GM19025 (cell line): ENCODE results near the gene P4HB.
A peak's percentile ranks its signal among the peaks of the same experiment; 100 is the strongest.

Experiments
- ATAC-seq: cut with Tn5 transposase; IDR thresholded peaks from one replicate; pipeline ENCODE4 v1.9.1; 2021; ENCODE audit warnings: mild to moderate bottlenecking, low read depth, moderate library complexity; ENCODE audit not compliant: unreplicated experiment

P4HB gene

DNA sequence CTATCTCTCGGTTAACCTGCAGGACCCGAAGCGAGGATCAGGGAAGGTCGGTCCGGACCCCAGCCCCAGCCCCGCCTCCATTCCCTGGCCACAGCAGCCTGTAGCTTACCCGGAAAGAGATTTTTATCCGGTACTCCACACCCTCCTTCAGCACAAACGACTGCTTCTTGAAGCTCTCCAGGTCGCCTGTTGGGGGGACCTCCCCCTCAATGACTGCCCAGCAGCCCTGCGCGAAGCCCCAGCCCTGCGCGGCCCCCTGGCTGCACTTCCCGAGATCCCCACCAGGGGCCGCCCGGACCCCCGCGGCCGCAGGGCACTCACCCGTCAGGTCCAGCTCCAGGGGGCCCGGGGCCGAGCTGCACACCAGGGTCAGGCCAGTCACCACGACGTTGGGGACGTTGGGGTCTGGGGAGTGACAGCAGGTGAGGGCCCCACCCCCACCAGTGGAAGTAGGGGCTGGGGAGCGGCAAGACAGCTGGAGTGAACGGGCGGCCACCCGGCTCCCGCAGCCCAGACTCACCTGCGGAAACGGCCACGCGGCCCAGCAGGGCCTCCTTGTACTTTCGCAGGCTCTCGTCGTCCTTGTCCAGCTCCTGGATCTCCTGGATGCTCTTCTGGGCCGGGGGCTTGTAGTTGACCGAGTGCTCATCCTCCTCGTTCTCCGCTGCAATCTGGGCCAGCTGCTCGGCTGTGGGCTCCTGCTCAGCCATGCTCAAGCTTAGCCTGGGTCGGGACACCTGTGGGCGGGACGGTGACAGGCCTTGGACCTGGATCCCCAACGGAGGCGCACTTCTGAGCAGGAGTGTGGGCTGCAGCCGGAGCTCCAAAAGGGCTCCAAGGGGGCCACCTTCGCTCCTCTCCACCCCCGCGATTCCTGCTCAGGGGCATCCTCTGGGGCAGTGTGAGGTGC lies 9.1 kb upstream of the P4HB start:
- ATAC-seq, result no peak

DNA sequence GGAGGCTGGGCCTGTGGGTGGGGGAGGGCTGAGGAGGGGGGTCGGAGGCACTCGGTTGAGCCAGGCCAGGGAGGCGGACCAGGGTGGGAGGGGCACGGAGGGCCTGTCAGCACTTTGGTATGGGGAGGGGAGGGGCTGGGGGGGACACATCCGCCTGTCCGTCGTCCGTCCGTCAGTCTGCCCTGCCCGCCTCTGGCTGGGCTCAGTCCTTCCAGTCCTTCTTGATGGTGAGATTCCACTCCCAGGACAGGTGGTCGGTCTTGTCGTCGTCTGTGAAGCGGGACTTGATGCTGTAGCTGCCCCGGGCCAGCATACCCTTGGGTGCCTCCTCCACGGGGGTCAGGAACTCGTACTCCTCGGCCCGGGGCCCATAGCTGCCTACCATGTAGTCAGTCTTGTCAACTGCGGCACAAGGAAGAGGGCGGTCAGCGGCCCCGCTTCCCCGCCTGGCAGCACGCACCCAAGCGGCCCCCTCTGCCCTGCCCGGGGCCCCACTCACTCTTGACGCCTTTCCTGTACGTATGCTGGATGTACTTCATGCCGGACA lies 8.4 kb upstream of the P4HB start:
- no peak for ATAC-seq

DNA sequence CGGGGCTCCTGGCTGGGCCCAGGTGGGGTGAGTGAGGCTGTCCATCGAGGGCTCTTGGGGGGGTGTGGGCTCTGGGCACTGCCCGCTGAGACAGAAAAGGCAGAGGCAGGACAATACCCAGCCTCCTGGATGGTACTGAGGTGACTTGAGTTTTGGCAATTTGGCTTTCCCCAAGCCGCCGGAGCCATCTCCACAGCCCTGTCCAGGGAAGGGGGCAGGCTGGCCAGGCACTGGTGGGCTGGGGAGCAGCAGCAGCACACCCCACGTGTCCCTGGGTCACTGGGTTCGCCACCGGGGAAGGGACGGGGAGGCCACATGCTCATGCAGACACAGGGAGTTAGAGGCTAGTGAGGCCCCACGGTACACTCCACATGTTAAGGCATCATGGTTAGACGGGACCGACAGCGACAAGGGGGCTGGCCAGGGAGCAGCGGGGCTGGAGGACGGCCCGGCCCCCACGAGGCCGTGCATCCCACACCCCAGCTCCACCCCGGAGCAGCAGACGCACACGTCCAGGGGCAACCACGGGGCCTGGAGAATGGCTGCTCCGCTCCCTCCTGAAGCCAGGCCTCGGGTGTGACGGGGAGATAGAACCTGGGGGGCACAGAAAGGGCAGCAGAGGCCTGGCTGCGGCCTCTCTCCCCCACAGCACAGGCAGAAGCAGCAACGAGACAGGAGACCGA lies 7.8 kb upstream of the P4HB start:
- ATAC-seq, result no peak

DNA sequence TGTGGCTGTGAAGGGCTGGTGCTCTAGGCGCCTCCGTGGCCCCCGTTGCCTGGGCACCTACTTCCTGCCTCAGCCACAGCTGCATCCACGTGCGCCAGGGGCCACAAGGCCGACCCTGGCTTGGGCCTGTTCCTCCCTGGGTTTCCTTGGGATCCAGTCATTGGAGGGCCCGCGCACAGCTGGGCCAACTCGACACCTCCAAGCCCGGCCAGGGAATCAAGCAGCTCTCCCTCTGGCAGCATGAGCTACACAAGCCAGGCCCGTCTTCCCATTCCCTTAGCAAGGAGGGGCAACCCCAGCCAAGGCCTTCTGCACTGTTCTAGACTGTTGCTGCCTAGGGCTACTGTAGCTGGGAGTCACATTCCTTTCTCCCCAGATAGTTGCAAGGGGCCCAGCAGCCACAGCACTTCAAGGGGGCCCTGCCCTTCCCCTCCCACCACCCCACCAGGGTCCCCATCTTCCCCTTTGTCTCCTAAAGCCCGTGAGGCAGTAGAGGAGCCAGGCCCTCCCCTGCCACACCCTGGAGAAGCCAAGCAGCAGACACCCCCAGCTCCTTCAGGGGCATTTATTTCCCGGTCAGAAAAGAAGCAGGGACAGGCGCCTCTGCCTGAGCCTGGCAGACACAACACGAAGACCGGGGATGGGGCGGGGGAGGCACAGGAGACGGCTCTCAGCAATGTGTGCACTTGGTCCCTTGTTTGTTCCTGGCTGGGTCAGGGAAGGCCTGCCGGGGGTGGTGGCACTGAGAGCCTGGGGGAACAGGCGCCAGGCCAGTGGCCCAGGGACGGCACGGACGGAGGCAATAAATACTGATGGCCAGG lies 7.0 kb upstream of the P4HB start:
- no peak for ATAC-seq

DNA sequence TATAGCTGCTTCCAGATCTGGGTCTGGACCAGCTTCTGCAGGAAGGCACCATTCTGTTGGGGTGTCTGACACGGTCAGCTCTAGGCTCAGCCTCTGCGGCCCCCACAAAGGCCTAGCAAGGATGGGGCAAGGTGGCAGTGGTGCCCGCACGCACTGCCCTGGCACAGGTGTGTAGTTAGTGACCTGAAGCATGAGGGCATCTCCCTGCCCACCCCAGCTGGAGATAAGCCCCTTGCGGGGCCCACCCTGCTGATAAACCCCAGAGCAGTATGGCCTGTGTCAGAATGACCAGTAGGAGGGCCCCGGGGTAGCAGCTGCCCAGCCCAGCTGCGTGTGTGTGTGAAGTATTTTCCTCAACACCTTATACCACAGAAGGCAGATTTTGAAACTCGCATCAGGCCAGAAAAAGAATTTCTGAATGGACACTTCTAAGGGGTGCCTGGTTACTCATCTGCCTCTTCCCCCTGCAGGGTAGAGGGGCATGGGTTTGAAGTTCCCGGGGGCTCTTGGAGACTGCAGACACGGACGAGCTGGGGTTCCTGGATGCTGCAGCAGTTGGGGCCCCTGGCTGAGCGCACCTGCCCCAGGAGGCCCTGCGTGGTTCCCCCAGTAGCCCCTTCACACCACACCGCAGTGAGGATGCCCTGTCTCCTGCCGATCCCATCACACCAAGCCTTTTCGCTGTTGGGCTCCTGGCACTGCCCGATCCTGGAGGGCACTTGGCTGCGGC lies 6.3 kb upstream of the P4HB start:
- no peak for ATAC-seq

DNA sequence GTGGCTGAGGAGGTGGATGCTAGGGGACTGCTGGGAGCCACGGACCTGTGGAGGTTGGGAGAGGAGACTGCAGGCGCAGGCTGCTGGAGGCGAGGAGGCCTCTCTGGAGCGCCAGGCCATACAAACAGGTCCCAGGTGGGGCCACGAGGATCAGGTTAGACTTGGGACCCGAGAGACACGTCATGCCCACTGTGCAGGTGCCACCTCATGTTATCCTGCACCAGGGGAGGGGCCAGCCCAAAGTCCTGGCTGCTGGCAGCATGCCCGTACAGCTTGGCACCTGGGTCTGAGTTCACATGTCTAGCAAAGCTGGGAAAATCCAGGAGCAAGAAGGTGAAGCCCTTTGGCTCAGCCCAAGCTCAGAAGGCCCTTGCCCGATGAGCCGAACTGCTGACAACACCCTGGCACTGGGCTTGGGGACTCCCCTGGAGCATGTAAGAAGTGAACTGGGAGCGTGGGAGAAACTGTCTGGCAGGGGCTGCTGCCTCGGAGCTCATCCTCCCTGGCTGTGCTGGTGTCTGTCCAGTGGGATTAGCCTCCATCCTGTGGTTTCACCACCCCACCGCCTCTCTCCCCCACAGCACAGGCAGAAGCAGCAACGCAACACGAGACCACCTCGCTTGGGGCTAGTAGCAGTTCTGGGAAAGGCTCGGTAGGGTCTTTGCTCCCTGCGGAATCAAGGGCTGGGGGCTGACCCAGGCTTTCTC lies 5.6 kb upstream of the P4HB start:
- no peak for ATAC-seq

DNA sequence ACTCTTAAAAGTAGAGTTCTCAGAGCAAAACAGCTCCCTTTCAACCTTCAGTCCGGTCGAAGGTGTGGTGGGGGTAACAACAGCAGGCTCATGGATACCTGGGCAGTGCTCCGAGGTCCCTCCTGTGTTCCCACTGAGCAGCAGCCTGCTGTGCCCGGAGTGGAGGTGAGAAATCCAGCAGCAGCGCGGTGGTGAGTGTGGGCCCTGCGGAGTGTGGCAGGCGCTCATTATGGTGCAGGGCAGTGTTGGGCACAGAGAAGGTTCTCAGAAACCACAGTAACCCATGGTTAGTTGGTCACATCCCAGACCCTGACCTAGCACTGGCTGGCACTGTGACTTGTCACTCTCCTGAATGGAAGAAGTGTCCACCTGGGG lies 5.0 kb upstream of the P4HB start:
- ATAC-seq, result no peak

DNA sequence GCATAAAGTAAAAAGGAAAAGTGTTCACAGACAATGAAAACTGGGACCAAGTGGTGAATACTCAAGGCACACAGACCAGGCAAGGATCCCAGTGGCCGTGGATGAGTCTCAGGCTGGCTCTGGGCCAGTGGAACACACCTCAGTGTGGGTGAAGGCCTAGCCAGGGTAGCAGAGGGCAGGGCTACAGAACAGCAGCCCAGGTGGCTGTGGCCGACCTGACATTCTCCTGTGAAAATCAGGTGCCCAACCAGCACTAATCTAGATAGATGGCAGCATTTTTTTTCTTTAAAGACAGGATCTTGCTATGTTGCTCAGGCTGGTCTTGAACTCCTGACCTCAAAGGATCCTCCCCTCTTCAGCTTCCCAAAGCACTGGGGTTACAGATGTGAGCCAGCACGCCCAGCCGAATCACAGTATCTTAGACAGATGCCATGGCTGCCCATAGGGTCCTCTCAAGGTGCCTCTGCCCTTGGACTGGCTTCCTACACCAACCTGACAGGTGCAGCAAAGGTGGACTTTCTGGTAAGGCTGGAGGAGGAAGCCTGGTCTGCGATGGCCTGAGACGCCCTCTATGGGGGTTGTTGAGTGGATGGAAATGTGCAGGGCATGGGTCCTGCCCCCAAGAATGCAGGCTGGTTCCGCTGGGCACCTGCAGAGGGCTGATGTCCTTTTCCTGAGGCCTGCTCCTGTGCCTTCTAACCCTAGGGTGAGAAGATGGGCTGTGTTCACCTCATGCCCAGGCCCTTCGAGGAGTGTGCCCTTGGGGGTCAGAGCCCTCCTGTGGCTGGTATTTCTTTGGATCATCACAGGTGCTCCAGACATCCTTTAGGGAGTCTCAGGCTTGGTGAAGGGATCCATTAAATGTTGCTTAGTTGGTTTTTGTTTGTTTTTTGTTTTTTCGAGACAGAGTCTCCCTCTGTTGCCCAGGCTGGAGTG lies 3.8 kb upstream of the P4HB start:
- ATAC-seq, result no peak

DNA sequence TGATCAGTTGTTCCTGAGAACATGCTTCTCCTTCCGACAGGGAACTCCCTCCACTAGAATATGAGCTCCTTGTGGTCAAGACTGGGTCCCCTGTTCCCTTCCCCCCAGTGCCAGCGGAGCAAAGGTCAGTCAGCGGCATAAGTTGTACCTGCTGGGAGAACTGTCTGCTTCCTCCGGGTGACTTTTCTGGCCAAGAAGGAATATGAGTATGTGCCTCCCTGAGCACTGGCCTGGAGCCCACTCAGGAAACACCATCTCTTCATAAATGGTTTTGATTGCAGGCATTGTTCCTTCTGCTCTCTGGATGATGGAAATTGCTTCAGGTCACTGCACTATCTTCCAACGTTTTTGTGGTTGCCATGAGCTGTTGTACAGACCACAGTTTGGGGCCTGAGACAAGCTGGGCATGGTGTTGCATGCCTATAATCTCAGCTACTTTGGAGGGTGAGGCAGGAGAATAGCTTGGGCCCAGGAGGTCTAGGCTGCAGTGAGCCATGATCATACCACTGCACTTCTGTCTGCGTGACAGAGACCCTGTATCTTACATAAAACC lies 2.9 kb upstream of the P4HB start:
- no peak for ATAC-seq

DNA sequence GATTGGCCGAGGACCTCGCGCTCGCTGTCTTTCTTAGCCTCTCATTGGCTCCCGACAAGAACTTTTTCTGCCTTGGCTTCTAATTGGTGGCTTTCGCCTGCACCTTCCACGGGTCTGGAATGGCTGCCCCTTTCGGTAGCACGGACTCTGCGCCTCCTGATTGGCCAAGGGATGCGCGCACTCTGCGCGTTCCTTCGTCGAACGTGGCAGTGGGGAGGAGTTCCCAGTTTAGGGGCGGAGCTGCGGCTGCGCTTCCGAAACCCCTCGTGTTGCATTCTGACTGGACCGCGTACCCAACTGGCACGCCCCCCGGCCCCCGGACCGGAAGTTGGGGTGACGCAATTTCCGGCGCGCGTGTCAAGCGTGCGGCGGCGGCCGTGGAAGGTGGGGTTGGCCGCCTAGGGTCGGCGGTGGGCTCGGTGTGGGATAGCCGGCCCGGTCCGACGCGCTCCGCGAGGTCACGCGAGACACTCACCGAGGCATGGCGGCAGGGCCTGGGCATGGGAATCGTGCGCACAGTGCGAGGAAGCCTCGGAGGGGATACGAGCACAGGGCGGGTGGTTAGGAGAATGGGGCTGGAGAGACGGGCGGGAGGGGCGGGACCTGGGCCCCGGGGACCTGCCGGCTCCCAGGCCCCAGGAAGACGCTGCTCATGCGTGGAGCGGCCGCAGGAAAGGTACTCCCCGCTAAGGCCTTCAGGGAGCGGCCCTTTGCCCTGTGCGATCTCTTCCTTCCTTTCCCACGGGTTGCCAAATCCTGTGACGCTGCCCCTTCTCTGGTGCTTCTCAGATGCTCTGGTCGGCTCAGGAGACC lies 627 bp upstream of the P4HB start:
- peak; percentile 77 for ATAC-seq

DNA sequence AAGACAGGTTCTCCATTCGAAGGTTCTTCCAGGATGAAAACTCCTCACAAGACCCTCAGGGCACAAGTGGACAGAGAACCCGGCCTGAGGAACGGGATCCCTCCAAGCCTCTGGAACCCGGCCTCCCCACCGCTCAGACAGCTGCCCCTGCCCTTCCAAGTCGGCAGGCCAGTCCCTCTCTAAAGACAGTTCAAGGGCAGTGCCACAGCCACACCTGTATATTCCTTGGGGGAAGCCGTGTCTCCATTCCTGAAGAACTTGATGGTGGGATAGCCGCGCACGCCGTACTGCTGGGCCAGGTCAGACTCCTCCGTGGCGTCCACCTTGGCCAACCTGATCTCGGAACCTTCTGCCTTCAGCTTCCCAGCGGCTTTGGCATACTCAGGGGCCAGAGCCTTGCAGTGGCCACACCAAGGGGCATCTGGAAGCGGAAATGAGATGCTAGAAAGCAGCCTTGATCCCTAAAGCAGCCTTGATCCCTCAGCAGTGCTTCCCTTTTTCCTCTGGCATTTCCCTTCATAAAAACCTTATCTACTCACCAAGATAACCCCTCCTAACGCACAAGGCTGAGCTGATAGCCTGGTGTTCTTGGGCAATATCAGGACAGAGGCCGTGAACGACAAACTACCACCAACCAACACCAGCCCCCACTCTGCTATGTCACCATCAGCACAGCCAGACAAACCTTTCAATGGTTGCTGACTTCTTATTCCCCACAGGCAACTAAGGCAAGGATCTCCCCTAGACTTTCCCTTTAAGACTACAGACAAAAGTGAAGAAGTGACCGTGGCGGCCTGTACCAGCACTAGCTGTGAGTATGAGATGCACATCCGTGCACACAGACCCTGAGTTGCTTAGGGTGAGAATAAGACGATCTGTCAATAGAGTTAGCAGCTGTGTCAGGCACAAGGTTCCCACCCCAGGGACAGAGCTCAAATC lies 1.1 kb downstream of the P4HB start:
- ATAC-seq, result no peak

DNA sequence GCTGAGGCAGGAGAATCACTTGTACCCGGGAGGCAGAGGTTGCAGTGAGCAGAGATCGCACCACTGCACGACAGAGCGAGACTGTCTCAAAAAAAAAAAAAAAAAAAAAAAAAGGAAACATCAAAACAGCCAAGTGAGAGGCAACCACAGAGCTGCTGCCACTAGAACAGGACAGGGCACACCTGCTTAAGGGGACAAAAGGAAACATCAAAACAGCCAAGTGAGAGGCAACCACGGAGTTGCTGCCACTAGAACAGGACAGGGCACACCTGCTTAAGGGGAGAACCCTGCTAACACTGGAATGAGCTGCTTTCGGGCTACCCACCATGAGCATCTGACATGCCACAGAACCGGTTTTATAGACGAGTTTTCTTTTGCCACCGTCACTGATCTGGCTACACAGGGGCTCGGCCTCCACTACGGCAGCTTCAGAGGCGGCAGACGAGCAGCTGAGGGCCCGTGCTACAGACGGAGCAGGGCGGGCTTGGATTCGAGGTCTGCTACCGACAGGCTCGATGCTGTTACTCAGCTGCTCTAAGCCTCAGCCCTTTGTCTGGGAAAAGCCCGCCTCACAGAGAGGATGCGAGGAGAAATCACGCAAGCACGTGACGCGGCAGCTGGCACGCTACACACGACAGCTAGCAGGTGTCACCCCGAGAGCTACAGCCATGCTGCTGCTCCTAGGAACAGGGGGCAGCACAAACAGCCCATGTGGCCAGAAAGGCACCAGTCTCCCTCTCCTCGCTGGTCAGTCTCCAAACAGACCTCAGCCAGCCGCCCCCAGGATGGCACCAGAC lies 2.0 kb downstream of the P4HB start:
- ATAC-seq, result no peak

DNA sequence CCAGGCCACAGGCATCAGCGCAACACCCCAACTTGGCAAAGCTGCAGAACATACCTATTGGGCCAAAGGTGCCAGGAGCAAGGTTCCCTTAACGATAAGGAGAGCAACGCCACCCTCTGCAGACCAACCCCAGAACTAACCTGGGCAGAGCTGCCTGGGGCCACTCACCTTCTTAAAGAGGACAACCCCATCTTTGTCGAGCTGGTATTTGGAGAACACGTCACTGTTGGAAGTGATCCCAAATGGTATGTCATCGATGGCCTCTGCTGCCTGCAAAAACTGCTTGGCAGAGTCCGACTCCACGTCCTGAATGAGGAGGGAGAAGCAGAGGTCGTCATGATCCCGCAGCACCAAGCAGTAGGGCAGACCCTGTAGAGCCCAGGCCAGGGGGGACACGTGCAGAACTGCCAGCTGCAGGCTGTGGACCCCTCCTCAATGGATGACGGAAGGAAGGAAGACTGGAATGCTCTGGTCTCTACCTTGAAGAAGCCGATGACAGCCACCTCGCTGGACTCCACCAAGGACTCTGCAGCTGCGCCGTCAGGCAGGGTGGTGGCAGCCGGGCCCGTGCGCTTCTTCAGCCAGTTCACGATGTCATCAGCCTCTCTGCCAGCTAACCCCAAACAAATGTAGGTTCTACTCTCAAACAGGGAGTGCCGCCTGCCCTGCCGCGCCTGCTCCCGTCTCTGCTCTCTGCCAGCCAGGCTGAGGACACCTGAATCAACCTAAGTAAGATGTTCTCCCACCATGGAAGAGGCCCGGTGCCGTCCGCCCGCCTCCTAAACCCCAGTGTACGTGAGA lies 5.2 kb downstream of the P4HB start:
- ATAC-seq, result no peak

DNA sequence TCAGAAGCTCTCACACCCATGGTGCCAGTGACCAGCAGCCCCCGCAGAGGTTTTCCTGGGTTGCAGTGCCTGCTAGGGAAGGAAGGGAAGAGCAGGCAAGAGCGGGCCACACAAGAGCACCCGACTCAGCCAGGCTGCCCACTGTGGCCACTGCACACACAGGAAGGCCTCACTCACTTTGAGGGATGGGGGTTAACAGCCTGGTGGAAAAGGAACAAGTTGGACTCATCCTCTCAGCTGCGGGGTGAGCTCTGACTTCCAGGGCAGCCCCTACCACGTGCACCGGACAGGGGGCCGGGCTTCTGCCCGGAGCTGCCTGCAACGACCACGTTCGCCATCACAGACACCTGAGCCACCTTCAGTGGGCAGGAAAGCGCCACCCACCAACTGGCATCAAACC lies 8.1 kb downstream of the P4HB start:
- ATAC-seq, result no peak

DNA sequence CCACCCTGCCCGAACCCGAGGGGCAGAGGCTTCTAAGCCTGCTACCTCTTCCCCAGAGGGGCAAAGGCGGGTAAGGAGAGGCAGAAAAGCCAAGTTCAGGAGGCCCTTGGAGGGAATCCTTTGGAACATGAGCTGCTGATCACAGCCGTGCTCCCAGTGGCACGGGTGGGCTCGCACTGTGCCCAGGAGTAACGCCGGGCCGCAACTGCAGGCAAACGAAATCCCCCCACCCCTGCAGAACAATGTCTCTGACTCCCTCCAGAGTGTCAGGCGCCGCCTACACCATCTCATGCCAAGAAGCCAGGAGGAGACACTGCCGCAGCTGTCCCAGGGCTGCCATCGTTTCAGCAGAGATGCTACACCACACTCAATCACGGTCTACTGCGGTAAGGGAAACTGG lies 8.9 kb downstream of the P4HB start:
- no peak for ATAC-seq
